ENCODE results near the gene RFX1.

The RFX1 gene

GRCh38 chr19:14002571-14003250 is 3.4 kb downstream of the RFX1 start:
- CTCF ChIA-PET: interaction anchor here (0.6 kb wide), 1 partner anchor 393 kb away, joined by 3 read pairs; no protein-coding TSS in a partner anchor
- Histone ChIP-seq H3K4me1 (ENCODE audit: control insufficient read depth, insufficient read depth, low read length) (no peaks in the 10 kb centered on the region), H3K27ac (ENCODE audit: extremely low read depth, low read depth, low read length) (no peak overlapping the region), H3K9me3 (ENCODE audit: control insufficient read depth, insufficient read depth, low read depth, low read length) (no peaks in the 10 kb centered on the region), H3K36me3 (ENCODE audit: control insufficient read depth in 2 of 2, insufficient read depth in 1 of 2, low read length in 2 of 2) (peaks cover 0 to 12% of the 10 kb centered on the region in 2 experiments; a peak in 2 of 3 replicates), H3K4me3 (ENCODE audit: low read depth, low read length) (no peak overlapping the region)
- POLR2A ChIA-PET: interaction anchor here (0.6 to 0.7 kb wide), 2 partner anchors 32 to 99 kb away, joined by 3 to 10 read pairs; no protein-coding TSS in a partner anchor
- no peak for TF ChIP-seq ZNF155 (tag by site-specific recombination; IDR thresholded peaks at IDR 0.05)
- TF ChIP-seq SETDB1 (IDR thresholded peaks at IDR 0.05; ENCODE audit: insufficient read length, low read length): no peak
- TF ChIP-seq ZNF600 (tag by site-specific recombination; IDR thresholded peaks at IDR 0.05): peak; percentile 91
- no peak for TF ChIP-seq ZSCAN30 (tag by site-specific recombination; IDR thresholded peaks at IDR 0.05)
- no peak for TF ChIP-seq ZBTB21 (tag by site-specific recombination; IDR thresholded peaks at IDR 0.05)
- TF ChIP-seq ELK4 (IDR thresholded peaks at IDR 0.05; ENCODE audit: borderline replicate concordance, low read depth, low read length): no peak
- TF ChIP-seq ZNF426 (tag by site-specific recombination; IDR thresholded peaks at IDR 0.05): no peak
- TF ChIP-seq ZFP41 (tag by site-specific recombination; IDR thresholded peaks at IDR 0.05; ENCODE audit: borderline replicate concordance): no peak
- TF ChIP-seq ZNF449 (tag by site-specific recombination; IDR thresholded peaks at IDR 0.05): 0 out of 2 replicates have a peak, but pooled peaks have one; percentile 28
- TF ChIP-seq KLF1 (tag by site-specific recombination; IDR thresholded peaks at IDR 0.05): 0 out of 2 replicates have a peak, but pooled peaks have one; percentile 35
- no peak for TF ChIP-seq INSM2 (tag by site-specific recombination; IDR thresholded peaks at IDR 0.05)
- TF ChIP-seq ZBTB44 (tag by site-specific recombination; IDR thresholded peaks at IDR 0.05): no peak
- TF ChIP-seq ZNF776 (tag by site-specific recombination; IDR thresholded peaks at IDR 0.05; ENCODE audit: borderline replicate concordance): no peak
- no peak for TF ChIP-seq ZNF423 (tag by site-specific recombination; IDR thresholded peaks at IDR 0.05)
- TF ChIP-seq, protein P1, sequence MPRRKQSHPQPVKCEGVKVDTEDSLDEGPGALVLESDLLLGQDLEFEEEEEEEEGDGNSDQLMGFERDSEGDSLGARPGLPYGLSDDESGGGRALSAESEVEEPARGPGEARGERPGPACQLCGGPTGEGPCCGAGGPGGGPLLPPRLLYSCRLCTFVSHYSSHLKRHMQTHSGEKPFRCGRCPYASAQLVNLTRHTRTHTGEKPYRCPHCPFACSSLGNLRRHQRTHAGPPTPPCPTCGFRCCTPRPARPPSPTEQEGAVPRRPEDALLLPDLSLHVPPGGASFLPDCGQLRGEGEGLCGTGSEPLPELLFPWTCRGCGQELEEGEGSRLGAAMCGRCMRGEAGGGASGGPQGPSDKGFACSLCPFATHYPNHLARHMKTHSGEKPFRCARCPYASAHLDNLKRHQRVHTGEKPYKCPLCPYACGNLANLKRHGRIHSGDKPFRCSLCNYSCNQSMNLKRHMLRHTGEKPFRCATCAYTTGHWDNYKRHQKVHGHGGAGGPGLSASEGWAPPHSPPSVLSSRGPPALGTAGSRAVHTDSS (tag by site-specific recombination; IDR thresholded peaks at IDR 0.05): no peak
- TF ChIP-seq PRDM10 (tag by site-specific recombination; IDR thresholded peaks at IDR 0.05): 0 out of 2 replicates have a peak, but pooled peaks have one; percentile 15
- TF ChIP-seq ZFP69B (tag by site-specific recombination; IDR thresholded peaks at IDR 0.05): no peak
- no peak for TF ChIP-seq ZNF366 (tag by site-specific recombination; conservative IDR thresholded peaks at IDR 0.05)
- no peak for TF ChIP-seq KLF7 (tag by site-specific recombination; IDR thresholded peaks at IDR 0.05; ENCODE audit: borderline replicate concordance)
- TF ChIP-seq AEBP2 (tag by site-specific recombination; IDR thresholded peaks at IDR 0.05; ENCODE audit: borderline replicate concordance): no peak
- TF ChIP-seq, protein P2, sequence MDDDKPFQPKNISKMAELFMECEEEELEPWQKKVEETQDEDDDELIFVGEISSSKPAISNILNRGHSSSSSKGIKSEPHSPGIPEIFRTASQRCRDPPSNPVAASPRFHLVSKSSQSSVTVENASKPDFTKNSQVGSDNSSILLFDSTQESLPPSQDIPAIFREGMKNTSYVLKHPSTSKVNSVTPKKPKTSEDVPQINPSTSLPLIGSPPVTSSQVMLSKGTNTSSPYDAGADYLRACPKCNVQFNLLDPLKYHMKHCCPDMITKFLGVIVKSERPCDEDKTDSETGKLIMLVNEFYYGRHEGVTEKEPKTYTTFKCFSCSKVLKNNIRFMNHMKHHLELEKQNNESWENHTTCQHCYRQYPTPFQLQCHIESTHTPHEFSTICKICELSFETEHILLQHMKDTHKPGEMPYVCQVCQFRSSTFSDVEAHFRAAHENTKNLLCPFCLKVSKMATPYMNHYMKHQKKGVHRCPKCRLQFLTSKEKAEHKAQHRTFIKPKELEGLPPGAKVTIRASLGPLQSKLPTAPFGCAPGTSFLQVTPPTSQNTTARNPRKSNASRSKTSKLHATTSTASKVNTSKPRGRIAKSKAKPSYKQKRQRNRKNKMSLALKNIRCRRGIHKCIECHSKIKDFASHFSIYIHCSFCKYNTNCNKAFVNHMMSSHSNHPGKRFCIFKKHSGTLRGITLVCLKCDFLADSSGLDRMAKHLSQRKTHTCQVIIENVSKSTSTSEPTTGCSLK (tag by site-specific recombination; IDR thresholded peaks at IDR 0.05): no peak
